Measurements from ENCODE around the gene WSCD1.

Gene WSCD1

GRCh38 chr17:6168296-6168695 lies 98.1 kb downstream of the WSCD1 start:
- ChIA-PET POLR2A (interaction anchor here (0.6 kb wide), 1 partner anchor 16 kb away, joined by 3 read pairs; no protein-coding TSS in a partner anchor), CTCF (no interaction called here)
- no peaks in the 10 kb centered on the region for H3K36me3 ChIP-seq (ENCODE audit: control insufficient read depth in 2 of 2, insufficient read depth in 1 of 2, low read length in 2 of 2)
- peaks cover 8% of the 10 kb centered on the region for H3K4me1 ChIP-seq (ENCODE audit: control insufficient read depth, insufficient read depth, low read length)
- H3K9me3 ChIP-seq (ENCODE audit: control insufficient read depth, insufficient read depth, low read depth, low read length) = no peaks in the 10 kb centered on the region
- no peak overlapping the region for H3K27ac ChIP-seq (ENCODE audit: extremely low read depth, low read depth, low read length)
- H3K4me3 ChIP-seq (ENCODE audit: low read depth, low read length) = no peak overlapping the region
- TF ChIP-seq ZNF76 (tag by site-specific recombination; IDR thresholded peaks at IDR 0.05; ENCODE audit: borderline replicate concordance, low read depth) (no peak), ZSCAN18 (tag by site-specific recombination; IDR thresholded peaks at IDR 0.05) (no peak), ZBTB21 (tag by site-specific recombination; IDR thresholded peaks at IDR 0.05) (no peak), ZNF600 (tag by site-specific recombination; IDR thresholded peaks at IDR 0.05) (no peak), KLF7 (tag by site-specific recombination; IDR thresholded peaks at IDR 0.05; ENCODE audit: borderline replicate concordance) (no peak), SCRT2 (tag by site-specific recombination; IDR thresholded peaks at IDR 0.05) (no peak), ZBTB7A (tag by site-specific recombination; IDR thresholded peaks at IDR 0.05; ENCODE audit: low read depth) (no peak), ZNF391 (tag by site-specific recombination; IDR thresholded peaks at IDR 0.05; ENCODE audit: borderline replicate concordance, low read depth) (no peak), ZNF184 (tag by site-specific recombination; IDR thresholded peaks at IDR 0.05) (no peak), ZSCAN5A (tag by site-specific recombination; IDR thresholded peaks at IDR 0.05) (no peak), ZFP37 (tag by site-specific recombination; IDR thresholded peaks at IDR 0.05) (no peak), ZNF639 (tag by site-specific recombination; IDR thresholded peaks at IDR 0.05) (no peak), ZNF560 (tag by site-specific recombination; IDR thresholded peaks at IDR 0.05; ENCODE audit: borderline replicate concordance) (no peak), ZSCAN23 (tag by site-specific recombination; IDR thresholded peaks at IDR 0.05) (no peak), ZFP3 (tag by site-specific recombination; IDR thresholded peaks at IDR 0.05; ENCODE audit: low read depth) (no peak), ZNF558 (tag by site-specific recombination; IDR thresholded peaks at IDR 0.05) (no peak)
- TF ChIP-seq, protein P1, sequence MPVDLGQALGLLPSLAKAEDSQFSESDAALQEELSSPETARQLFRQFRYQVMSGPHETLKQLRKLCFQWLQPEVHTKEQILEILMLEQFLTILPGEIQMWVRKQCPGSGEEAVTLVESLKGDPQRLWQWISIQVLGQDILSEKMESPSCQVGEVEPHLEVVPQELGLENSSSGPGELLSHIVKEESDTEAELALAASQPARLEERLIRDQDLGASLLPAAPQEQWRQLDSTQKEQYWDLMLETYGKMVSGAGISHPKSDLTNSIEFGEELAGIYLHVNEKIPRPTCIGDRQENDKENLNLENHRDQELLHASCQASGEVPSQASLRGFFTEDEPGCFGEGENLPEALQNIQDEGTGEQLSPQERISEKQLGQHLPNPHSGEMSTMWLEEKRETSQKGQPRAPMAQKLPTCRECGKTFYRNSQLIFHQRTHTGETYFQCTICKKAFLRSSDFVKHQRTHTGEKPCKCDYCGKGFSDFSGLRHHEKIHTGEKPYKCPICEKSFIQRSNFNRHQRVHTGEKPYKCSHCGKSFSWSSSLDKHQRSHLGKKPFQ (tag by site-specific recombination; IDR thresholded peaks at IDR 0.05) = no peak
- TF ChIP-seq, protein P2, sequence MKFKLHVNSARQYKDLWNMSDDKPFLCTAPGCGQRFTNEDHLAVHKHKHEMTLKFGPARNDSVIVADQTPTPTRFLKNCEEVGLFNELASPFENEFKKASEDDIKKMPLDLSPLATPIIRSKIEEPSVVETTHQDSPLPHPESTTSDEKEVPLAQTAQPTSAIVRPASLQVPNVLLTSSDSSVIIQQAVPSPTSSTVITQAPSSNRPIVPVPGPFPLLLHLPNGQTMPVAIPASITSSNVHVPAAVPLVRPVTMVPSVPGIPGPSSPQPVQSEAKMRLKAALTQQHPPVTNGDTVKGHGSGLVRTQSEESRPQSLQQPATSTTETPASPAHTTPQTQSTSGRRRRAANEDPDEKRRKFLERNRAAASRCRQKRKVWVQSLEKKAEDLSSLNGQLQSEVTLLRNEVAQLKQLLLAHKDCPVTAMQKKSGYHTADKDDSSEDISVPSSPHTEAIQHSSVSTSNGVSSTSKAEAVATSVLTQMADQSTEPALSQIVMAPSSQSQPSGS (tag by site-specific recombination; IDR thresholded peaks at IDR 0.05; ENCODE audit: low read depth) = no peak
- TF ChIP-seq, protein P3, sequence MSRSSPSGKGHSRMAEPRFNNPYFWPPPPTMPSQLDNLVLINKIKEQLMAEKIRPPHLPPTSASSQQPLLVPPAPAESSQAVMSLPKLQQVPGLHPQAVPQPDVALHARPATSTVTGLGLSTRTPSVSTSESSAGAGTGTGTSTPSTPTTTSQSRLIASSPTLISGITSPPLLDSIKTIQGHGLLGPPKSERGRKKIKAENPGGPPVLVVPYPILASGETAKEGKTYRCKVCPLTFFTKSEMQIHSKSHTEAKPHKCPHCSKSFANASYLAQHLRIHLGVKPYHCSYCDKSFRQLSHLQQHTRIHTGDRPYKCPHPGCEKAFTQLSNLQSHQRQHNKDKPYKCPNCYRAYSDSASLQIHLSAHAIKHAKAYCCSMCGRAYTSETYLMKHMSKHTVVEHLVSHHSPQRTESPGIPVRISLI (tag by site-specific recombination; IDR thresholded peaks at IDR 0.05) = no peak

Data from HEK293 (cell line).